ENCODE results near the gene GRAMD1C. TPM values are rescaled to one million over a fixed set of nuclear protein-coding genes. Genes with fewer than 3 reads are reported as not detected.

The GRAMD1C gene
- polyA plus RNA-seq, 1 of the 3 experiments (the other 2 are of a cell fraction): 1.2 TPM

- Histone ChIP-seq H3K36me3 (replicated peaks in 1 of 2; ENCODE audit: control insufficient read depth in 1 of 2, insufficient read depth in 2 of 2, low read length in 1 of 2) (peaks cover 40 to 41% of the 10 kb centered on the region in 2 experiments), H3K9me3 (no peaks in the 10 kb centered on the region), H4K20me1 (ENCODE audit: insufficient read depth) (no peaks in the 10 kb centered on the region), H3K27me3 (ENCODE audit: insufficient read depth) (no peaks in the 10 kb centered on the region), H3K4me2 (no peak overlapping the region), H3K27ac (ENCODE audit: low read depth in 2 of 2, low read length in 1 of 2) (no peak overlapping the region), H3K4me3 (ENCODE audit: low read depth in 2 of 2, low read length in 1 of 2) (no peak overlapping the region), H2AFZ (ENCODE audit: low read depth) (no peak overlapping the region), H3K9ac (no peak overlapping the region), H3F3A (replicated peaks; ENCODE audit: insufficient read depth) (no peaks in the 10 kb centered on the region), H3K9me2 (no peaks in the 10 kb centered on the region), H3K79me2 (ENCODE audit: insufficient read depth) (no peaks in the 10 kb centered on the region), H3K4me1 (ENCODE audit: control insufficient read depth in 1 of 2, insufficient read depth in 2 of 2, low read depth in 1 of 2, low read length in 1 of 2) (no peaks in the 10 kb centered on the region)
- WGBS (ENCODE audit: low lambda C conversion rate): 92% methylated on average over 4 of the region's 4 CpGs
- no peak for DNase-seq
- ChIA-PET CTCF (interaction anchor here (1.2 kb wide), 1 partner anchor 30 kb away, joined by 3 read pairs; no protein-coding TSS in a partner anchor), POLR2A (no interaction called here)
- TF ChIP-seq MXI1 (IDR thresholded peaks at IDR 0.05; ENCODE audit: low read depth, low read length) (no peak), CTCF (IDR thresholded peaks at IDR 0.05) (0 out of 2 replicates have a peak, but pooled peaks have one; percentile 11), RAD21 (IDR thresholded peaks at IDR 0.05; ENCODE audit: low read length) (no peak), NFIC (IDR thresholded peaks at IDR 0.05; ENCODE audit: borderline replicate concordance) (no peak), SIN3A (IDR thresholded peaks at IDR 0.05; ENCODE audit: borderline replicate concordance, low read depth, low read length) (no peak), NRF1 (IDR thresholded peaks at IDR 0.05; ENCODE audit: low read depth, low read length) (no peak)
- TF ChIP-seq, protein P1, sequence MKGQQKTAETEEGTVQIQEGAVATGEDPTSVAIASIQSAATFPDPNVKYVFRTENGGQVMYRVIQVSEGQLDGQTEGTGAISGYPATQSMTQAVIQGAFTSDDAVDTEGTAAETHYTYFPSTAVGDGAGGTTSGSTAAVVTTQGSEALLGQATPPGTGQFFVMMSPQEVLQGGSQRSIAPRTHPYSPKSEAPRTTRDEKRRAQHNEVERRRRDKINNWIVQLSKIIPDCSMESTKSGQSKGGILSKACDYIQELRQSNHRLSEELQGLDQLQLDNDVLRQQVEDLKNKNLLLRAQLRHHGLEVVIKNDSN (IDR thresholded peaks at IDR 0.05; ENCODE audit: borderline replicate concordance, low read depth): no peak
Measured at GRCh38 chr3:113795693-113796092, 42.9 kb upstream of the GRAMD1C start.

GRCh38 chr3:113802795-113803455 is 35.7 kb upstream of the GRAMD1C start:
- no peak overlapping the region for H2AFZ ChIP-seq (ENCODE audit: low read depth)
- H3K9me2 ChIP-seq: no peaks in the 10 kb centered on the region
- no peak overlapping the region for H3K4me3 ChIP-seq (ENCODE audit: low read depth in 2 of 2, low read length in 1 of 2)
- H3K79me2 ChIP-seq (ENCODE audit: insufficient read depth): no peaks in the 10 kb centered on the region
- no peak overlapping the region for H3K27ac ChIP-seq (ENCODE audit: low read depth in 2 of 2, low read length in 1 of 2)
- H4K20me1 ChIP-seq (ENCODE audit: insufficient read depth): no peaks in the 10 kb centered on the region
- H3K9ac ChIP-seq: no peak overlapping the region
- no peaks in the 10 kb centered on the region for H3K4me1 ChIP-seq (ENCODE audit: control insufficient read depth in 1 of 2, insufficient read depth in 2 of 2, low read depth in 1 of 2, low read length in 1 of 2)
- H3F3A ChIP-seq (replicated peaks; ENCODE audit: insufficient read depth): no peaks in the 10 kb centered on the region
- H3K27me3 ChIP-seq (ENCODE audit: insufficient read depth): no peaks in the 10 kb centered on the region
- peaks cover 42 to 61% of the 10 kb centered on the region in 2 experiments for H3K36me3 ChIP-seq (replicated peaks in 1 of 2; ENCODE audit: control insufficient read depth in 1 of 2, insufficient read depth in 2 of 2, low read length in 1 of 2)
- 98% methylated on average over 3 of the region's 3 CpGs for WGBS (ENCODE audit: low lambda C conversion rate)
- no peak for DNase-seq
- H3K4me2 ChIP-seq: no peak overlapping the region
- ChIA-PET POLR2A (no interaction called here), CTCF (interaction anchor here (1.1 to 1.5 kb wide), 3 partner anchors 9 to 22 kb away, joined by 3 to 4 read pairs (median 3); no protein-coding TSS in a partner anchor)
- no peaks in the 10 kb centered on the region for H3K9me3 ChIP-seq
- TF ChIP-seq EP300 (IDR thresholded peaks at IDR 0.05; ENCODE audit: borderline replicate concordance in 1 of 2, low read depth in 1 of 2, low read length in 1 of 2) (no peak), TEAD4 (IDR thresholded peaks at IDR 0.05; ENCODE audit: borderline replicate concordance, insufficient read depth) (no peak), RCOR1 (IDR thresholded peaks at IDR 0.05; ENCODE audit: low read length) (no peak), USF2 (IDR thresholded peaks at IDR 0.05; ENCODE audit: borderline replicate concordance, low read depth, low read length) (no peak), CTCF (IDR thresholded peaks at IDR 0.05) (no peak), GATA2 (CRISPR knock-in tag; IDR thresholded peaks at IDR 0.05) (no peak), YY1 (IDR thresholded peaks at IDR 0.05; ENCODE audit: low read depth) (no peak), MXI1 (IDR thresholded peaks at IDR 0.05; ENCODE audit: low read depth, low read length) (no peak), RAD21 (IDR thresholded peaks at IDR 0.05; ENCODE audit: low read length) (no peak), RFX5 (IDR thresholded peaks at IDR 0.05; ENCODE audit: low read length) (no peak)
- TF ChIP-seq, protein P2, sequence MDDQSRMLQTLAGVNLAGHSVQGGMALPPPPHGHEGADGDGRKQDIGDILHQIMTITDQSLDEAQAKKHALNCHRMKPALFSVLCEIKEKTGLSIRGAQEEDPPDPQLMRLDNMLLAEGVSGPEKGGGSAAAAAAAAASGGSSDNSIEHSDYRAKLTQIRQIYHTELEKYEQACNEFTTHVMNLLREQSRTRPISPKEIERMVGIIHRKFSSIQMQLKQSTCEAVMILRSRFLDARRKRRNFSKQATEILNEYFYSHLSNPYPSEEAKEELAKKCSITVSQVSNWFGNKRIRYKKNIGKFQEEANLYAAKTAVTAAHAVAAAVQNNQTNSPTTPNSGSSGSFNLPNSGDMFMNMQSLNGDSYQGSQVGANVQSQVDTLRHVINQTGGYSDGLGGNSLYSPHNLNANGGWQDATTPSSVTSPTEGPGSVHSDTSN (IDR thresholded peaks at IDR 0.05): no peak
- TF ChIP-seq, protein P3, sequence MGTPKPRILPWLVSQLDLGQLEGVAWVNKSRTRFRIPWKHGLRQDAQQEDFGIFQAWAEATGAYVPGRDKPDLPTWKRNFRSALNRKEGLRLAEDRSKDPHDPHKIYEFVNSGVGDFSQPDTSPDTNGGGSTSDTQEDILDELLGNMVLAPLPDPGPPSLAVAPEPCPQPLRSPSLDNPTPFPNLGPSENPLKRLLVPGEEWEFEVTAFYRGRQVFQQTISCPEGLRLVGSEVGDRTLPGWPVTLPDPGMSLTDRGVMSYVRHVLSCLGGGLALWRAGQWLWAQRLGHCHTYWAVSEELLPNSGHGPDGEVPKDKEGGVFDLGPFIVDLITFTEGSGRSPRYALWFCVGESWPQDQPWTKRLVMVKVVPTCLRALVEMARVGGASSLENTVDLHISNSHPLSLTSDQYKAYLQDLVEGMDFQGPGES (IDR thresholded peaks at IDR 0.05; ENCODE audit: low read depth, low read length): no peak
- TF ChIP-seq, protein P4, sequence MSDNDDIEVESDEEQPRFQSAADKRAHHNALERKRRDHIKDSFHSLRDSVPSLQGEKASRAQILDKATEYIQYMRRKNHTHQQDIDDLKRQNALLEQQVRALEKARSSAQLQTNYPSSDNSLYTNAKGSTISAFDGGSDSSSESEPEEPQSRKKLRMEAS (IDR thresholded peaks at IDR 0.05; ENCODE audit: low read depth): no peak

All from SK-N-SH (cell line).